Activated CD4-positive, alpha-beta memory T cell treated with anti-CD3 and anti-CD28 coated beads, Interleukin-2, amount 10 ng/mL, durations not matched to agents 7 days and 5 days (primary cell): ENCODE data around the gene TMEM82. TPM values are rescaled to one million over a fixed set of nuclear protein-coding genes. Genes with fewer than 3 reads are reported as not detected.

Experiments used
- CTCF ChIA-PET: fragments of 350-600 bp; sonication (Branson Sonifier 250); formaldehyde crosslinking; loops from one replicate; lab custom pipeline; 2021; ENCODE audit warnings: antibody characterized with exemption, inconsistent platforms; lab: Charles Lee
- POLR2A ChIA-PET: fragments of 350-600 bp; sonication (Branson Sonifier 250); formaldehyde crosslinking; loops from one replicate; lab custom pipeline; 2021; ENCODE audit warnings: antibody characterized with exemption; lab: Charles Lee
- DNase-seq: peaks from one replicate; pipeline ENCODE4 v3.0.0-alpha.2; 2020
- H3K27ac Mint-ChIP-seq: one replicate; pipeline ENCODE4 v1.8.0; 2021; ENCODE audit warnings: mild to moderate bottlenecking, mixed read lengths
- H3K27me3 Mint-ChIP-seq: one replicate; pipeline ENCODE4 v1.8.0; 2021; ENCODE audit warnings: mixed read lengths
- H3K36me3 Mint-ChIP-seq: one replicate; pipeline ENCODE4 v1.8.0; 2021; ENCODE audit warnings: low read depth, mixed read lengths
- H3K4me1 Mint-ChIP-seq: one replicate; pipeline ENCODE4 v1.8.0; 2021; ENCODE audit warnings: mixed read lengths
- H3K4me3 Mint-ChIP-seq: one replicate; pipeline ENCODE4 v1.8.0; 2021; ENCODE audit warnings: mild to moderate bottlenecking, mixed read lengths
- H3K9me3 Mint-ChIP-seq: one replicate; pipeline ENCODE4 v1.8.0; 2021; ENCODE audit warnings: mixed read lengths
- total RNA-seq, 2 experiments: library from RNA; stranded (reverse); gene quantifications; one replicate each; pipeline ENCODE4 v1.2.3, GENCODE V29; 2021

Gene TMEM82
- total RNA-seq, 2 experiments from 2014 or later, result not detected

GRCh38 chr1:15733726-15734226 lies 8.5 kb upstream of the TMEM82 start:
- DNase-seq, result no peak
- no peak overlapping the region for H3K4me3 Mint-ChIP-seq
- H3K27ac Mint-ChIP-seq, result no peak overlapping the region
- H3K36me3 Mint-ChIP-seq, result peaks cover 18% of the 10 kb centered on the region
- CTCF ChIA-PET, result interaction anchor here (0.6 kb wide), 1 partner anchor 153 kb away, joined by 4 read pairs; no protein-coding TSS in a partner anchor
- H3K9me3 Mint-ChIP-seq, result no peaks in the 10 kb centered on the region
- H3K27me3 Mint-ChIP-seq, result no peaks in the 10 kb centered on the region
- POLR2A ChIA-PET, result interaction anchor here (0.6 kb wide), 1 partner anchor 57 kb away, joined by 4 read pairs; no protein-coding TSS in a partner anchor
- H3K4me1 Mint-ChIP-seq, result no peaks in the 10 kb centered on the region

DNA sequence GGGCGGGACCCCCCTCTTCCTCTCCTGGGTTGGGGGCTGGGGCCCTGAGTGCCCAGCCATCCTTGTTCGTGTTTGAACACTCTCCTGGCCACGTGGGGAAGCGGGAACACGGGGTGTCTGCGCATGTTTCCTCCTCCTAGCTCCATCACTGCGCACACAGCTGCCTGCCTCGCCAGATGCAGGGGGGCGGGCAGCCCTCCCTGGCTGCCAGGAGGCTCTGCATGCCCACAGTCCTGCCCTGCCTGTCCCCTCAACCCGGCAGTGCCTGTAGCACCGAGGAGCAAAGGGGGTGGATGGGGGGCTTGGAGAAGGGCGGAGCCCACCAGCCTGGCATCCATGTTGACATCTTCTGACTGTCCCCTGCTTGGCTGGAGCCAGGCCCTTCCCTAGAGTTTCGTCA lies 8.0 kb upstream of the TMEM82 start:
- Mint-ChIP-seq H3K36me3 (peaks cover 14% of the 10 kb centered on the region), H3K27ac (no peak overlapping the region), H3K4me1 (no peaks in the 10 kb centered on the region), H3K27me3 (no peaks in the 10 kb centered on the region), H3K9me3 (no peaks in the 10 kb centered on the region), H3K4me3 (no peak overlapping the region)
- DNase-seq, result no peak
- CTCF ChIA-PET, result no interaction called here
- POLR2A ChIA-PET, result no interaction called here

GRCh38 chr1:15734901-15735300 lies 7.4 kb upstream of the TMEM82 start:
- no peak overlapping the region for H3K27ac Mint-ChIP-seq
- H3K4me1 Mint-ChIP-seq, result no peaks in the 10 kb centered on the region
- peaks cover 11% of the 10 kb centered on the region for H3K36me3 Mint-ChIP-seq
- H3K4me3 Mint-ChIP-seq, result no peak overlapping the region
- POLR2A ChIA-PET, result no interaction called here
- H3K27me3 Mint-ChIP-seq, result no peaks in the 10 kb centered on the region
- CTCF ChIA-PET, result no interaction called here
- no peaks in the 10 kb centered on the region for H3K9me3 Mint-ChIP-seq
- DNase-seq, result no peak

- Mint-ChIP-seq H3K36me3 (peaks cover 11% of the 10 kb centered on the region), H3K27ac (no peak overlapping the region), H3K9me3 (no peaks in the 10 kb centered on the region), H3K4me1 (no peaks in the 10 kb centered on the region), H3K4me3 (no peak overlapping the region), H3K27me3 (no peaks in the 10 kb centered on the region)
- POLR2A ChIA-PET, result interaction anchor here (1.0 kb wide), 1 partner anchor 40 kb away, joined by 3 read pairs; no protein-coding TSS in a partner anchor
- no peak for DNase-seq
- CTCF ChIA-PET, result no interaction called here
These were observed 6.8 kb upstream of the TMEM82 start for GRCh38 chr1:15735304-15736037.

GRCh38 chr1:15736038-15736891 lies 6.0 kb upstream of the TMEM82 start, which contains the start of gene SLC25A34:
Gene SLC25A34, plus strand, starts transcription at chr1:15736258. Its CDS starts 228 bp downstream, at chr1:15736486.
- no peak within 1 kb of the TSS for H3K27ac Mint-ChIP-seq

GRCh38 chr1:15736892-15737261 lies 5.4 kb upstream of the TMEM82 start:
- no peak for DNase-seq
- Mint-ChIP-seq H3K9me3 (no peaks in the 10 kb centered on the region), H3K27ac (no peak overlapping the region), H3K4me3 (no peak overlapping the region), H3K27me3 (no peaks in the 10 kb centered on the region), H3K36me3 (peaks cover 11% of the 10 kb centered on the region), H3K4me1 (peaks cover 5% of the 10 kb centered on the region)
- CTCF ChIA-PET, result interaction anchor here (1.3 kb wide), 1 partner anchor 145 kb away, joined by 3 read pairs; no protein-coding TSS in a partner anchor
- POLR2A ChIA-PET, result interaction anchor here (0.6 kb wide), 1 partner anchor 121 kb away, joined by 3 read pairs; no protein-coding TSS in a partner anchor

More at GRCh38 chr1:15736038-15736891, 6.0 kb upstream of the TMEM82 start, which contains the start of gene SLC25A34:
- H3K4me1 Mint-ChIP-seq, result peaks cover under 1% of the 10 kb centered on the region
- peaks cover 11% of the 10 kb centered on the region for H3K36me3 Mint-ChIP-seq
- no peak for DNase-seq
- no peaks in the 10 kb centered on the region for H3K27me3 Mint-ChIP-seq
- no peak within 1 kb of the TSS for H3K4me3 Mint-ChIP-seq
- CTCF ChIA-PET, result no interaction called here
- H3K9me3 Mint-ChIP-seq, result no peaks in the 10 kb centered on the region
- POLR2A ChIA-PET, result interaction anchor here (1.0 kb wide), 1 partner anchor 39 kb away, joined by 3 read pairs; no protein-coding TSS in a partner anchor

DNA sequence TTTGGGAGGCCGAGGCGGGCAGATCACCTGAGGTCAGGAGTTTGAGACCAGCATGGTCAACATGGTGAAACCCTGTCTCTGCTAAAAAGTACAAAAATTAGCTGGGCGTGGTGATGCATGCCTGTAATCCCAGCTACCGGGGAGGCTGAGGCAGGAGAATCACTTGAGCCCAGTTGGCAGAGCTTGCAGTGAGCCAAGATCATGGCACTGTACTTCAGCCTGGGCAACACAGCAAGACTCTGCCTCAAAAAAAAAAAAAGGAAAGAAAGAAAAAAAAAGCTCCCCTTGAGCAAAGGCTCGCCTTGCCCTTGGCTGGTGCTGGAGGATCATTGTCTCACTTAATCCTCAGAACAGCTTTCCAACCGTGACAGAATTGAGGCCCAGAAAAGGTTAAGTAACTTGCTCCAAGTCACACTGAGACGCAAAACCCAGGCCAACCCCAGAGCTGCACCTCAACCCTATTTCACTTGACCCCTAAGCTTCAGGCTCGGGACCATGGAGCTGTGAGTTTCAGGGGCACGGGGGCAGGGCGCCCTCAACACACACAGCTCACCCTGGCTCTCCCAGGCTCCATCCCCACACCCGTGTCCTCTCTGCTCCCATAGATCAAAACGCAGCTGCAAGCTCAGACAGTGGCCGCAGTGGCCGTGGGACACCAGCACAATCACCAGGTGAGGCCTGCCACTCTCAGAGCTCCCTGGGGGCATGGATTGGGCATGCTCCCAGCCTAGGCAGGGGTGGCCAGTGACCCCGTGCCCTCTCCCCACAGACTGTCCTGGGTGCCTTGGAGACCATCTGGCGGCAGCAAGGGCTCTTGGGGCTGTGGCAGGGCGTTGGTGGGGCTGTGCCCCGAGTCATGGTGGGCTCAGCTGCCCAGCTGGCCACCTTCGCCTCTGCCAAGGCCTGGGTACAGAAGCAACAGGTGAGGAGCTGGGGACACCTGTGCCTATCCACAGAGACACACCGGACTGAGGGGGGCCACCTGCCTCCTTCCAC lies 4.7 kb upstream of the TMEM82 start:
- DNase-seq, result no peak
- Mint-ChIP-seq H3K4me3 (no peak overlapping the region), H3K9me3 (no peaks in the 10 kb centered on the region), H3K27ac (no peak overlapping the region), H3K36me3 (peaks cover 6% of the 10 kb centered on the region), H3K4me1 (peaks cover 5% of the 10 kb centered on the region), H3K27me3 (no peaks in the 10 kb centered on the region)
- CTCF ChIA-PET, result interaction anchor here (1.3 kb wide), 1 partner anchor 146 kb away, joined by 3 read pairs; no protein-coding TSS in a partner anchor
- POLR2A ChIA-PET, result interaction anchor here (0.6 kb wide), 2 partner anchors 122 to 624 kb away, joined by 3 read pairs; no protein-coding TSS in a partner anchor

DNA sequence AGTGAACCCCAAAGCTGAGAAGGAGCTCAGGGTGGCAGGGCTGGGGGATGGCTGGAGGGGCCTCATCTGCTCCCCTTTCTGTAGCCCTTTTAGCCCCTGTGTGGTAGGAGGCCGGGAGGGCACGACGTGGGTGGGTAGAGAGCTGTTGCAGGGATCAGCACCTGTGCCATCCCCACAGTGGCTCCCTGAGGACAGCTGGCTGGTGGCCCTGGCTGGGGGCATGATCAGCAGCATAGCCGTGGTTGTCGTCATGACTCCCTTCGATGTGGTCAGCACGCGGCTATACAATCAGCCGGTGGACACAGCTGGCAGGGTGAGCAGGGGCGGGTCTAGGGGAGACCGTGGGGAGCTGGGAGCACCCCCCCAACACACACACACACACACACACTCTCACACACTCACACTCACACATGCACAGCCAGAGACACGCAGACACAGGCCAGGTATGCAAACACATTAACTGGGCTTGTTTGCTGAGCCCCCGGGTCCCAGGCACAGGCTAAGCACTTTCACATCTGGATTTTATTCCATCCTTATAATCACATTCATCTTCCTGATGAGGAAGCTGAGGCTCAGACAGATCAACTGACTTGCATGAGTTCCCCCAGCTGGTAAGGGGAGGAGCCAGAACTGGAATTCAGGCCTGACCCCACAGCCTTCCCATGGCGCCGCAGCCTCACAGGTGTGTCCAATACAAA lies 3.7 kb upstream of the TMEM82 start:
- Mint-ChIP-seq H3K27me3 (no peaks in the 10 kb centered on the region), H3K27ac (no peak overlapping the region), H3K4me1 (peaks cover 5% of the 10 kb centered on the region), H3K4me3 (no peak overlapping the region), H3K9me3 (no peaks in the 10 kb centered on the region), H3K36me3 (no peaks in the 10 kb centered on the region)
- ChIA-PET POLR2A (no interaction called here), CTCF (interaction anchor here (1.3 kb wide), 1 partner anchor 147 kb away, joined by 3 read pairs; no protein-coding TSS in a partner anchor)
- no peak for DNase-seq

GRCh38 chr1:15739259-15739658 lies 3.0 kb upstream of the TMEM82 start:
- Mint-ChIP-seq H3K27ac (no peak overlapping the region), H3K36me3 (no peaks in the 10 kb centered on the region), H3K4me3 (no peak overlapping the region), H3K4me1 (peaks cover 5% of the 10 kb centered on the region), H3K27me3 (no peaks in the 10 kb centered on the region), H3K9me3 (no peaks in the 10 kb centered on the region)
- ChIA-PET CTCF (no interaction called here), POLR2A (no interaction called here)
- no peak for DNase-seq

DNA sequence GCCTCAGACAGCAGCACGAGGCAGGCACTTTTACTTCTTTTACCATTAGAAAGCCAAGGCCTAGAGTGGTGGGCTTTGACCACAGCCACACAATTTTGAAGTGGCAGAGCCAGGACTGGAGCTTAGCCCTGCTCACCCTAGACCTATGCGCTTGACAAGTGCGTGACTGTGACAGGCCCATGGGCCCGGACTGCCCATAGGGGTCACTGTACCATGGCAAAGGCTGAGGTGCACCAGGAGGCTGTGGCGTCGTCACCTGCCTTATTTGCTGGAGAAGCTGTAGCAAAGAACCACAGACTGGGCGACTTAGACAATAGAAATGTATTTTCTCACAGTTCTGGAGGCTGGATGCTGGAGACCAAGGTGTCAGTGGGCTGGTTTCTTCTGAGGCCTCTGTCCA lies 2.6 kb upstream of the TMEM82 start:
- H3K4me3 Mint-ChIP-seq, result no peak overlapping the region

More for the DNA sequence above, 2.6 kb upstream of the TMEM82 start:
- Mint-ChIP-seq H3K27ac (no peak overlapping the region), H3K9me3 (no peaks in the 10 kb centered on the region), H3K27me3 (no peaks in the 10 kb centered on the region), H3K4me1 (peaks cover 5% of the 10 kb centered on the region), H3K36me3 (no peaks in the 10 kb centered on the region)
- ChIA-PET CTCF (interaction anchor here (0.8 kb wide), 1 partner anchor 23 kb away, joined by 4 read pairs; no protein-coding TSS in a partner anchor), POLR2A (interaction anchor here (0.7 kb wide), 1 partner anchor 43 kb away, joined by 3 read pairs; no protein-coding TSS in a partner anchor)
- DNase-seq, result no peak
